ENCODE measurements around the gene SUPT6H. TPM values are rescaled to one million over a fixed set of nuclear protein-coding genes. Genes with fewer than 3 reads are reported as not detected.

The SUPT6H gene
- total RNA-seq, 5 donors from 2014 or later (not counting 1 experiment from before 2014, with no cell fraction given), result 89.2 to 129 (median 95.7) TPM

DNA sequence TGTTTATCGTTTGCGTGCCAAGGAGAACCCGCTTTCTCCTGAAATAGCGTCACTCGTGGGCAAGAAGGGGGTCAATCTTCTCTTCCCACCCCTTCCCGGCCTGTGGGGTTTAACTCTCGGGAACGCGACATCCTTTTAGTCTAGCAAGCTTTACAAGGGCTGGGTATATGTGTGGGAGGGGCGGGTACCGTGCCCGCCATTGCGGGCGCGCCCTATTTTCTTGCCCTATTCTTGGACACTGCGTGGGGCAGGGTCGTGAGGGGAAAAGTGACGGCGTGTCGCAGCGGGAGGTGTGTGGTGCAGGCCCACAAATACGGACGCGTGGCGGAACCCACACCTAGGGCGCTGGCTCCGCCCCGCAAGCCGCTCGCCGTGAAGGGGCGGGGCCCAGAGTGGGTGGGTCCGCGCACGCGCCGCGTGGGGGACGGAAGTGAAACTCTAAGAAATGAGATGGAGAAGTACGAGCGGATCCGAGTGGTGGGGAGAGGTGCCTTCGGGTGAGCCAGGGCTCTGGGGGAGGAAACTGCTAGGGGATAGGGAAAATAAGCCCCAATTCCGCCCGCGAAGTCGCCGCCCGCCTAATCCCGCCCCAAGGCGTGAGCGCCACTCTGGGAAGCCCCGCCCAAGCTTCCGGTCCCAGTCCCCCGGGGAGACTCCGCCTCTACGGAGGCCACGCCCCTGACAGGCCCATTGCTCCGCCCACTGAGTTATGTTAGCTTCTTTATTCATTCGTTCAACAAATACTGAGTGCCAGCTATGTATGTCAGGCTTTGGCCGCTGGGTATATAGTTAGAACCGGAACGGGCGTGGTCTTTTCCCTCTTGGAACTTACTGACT is 66.6 kb downstream of the SUPT6H start, which contains the start of gene NEK8:
TSS of gene NEK8 (plus strand) at position 425 of the 837 bp plus-strand sequence. CDS start at position 451, 26 bp downstream.
- Histone ChIP-seq H3K4me3 (ENCODE audit: control insufficient read depth in 1 of 2, extremely low read depth in 1 of 2, low read length in 1 of 2) (peak within 1 kb of the TSS; percentile 86 to 87), H3K36me3 (ENCODE audit: control insufficient read depth in 2 of 2, extremely low read depth in 1 of 2, insufficient read depth in 1 of 2, low read length in 1 of 2) (peaks cover 9 to 14% of the 10 kb centered on the region in 2 donors), H3K9me3 (no peaks in the 10 kb centered on the region), H3K4me1 (ENCODE audit: control insufficient read depth in 1 of 2, extremely low read depth in 1 of 2, insufficient read depth in 2 of 2, low read length in 2 of 2) (peaks cover 13 to 43% of the 10 kb centered on the region in 2 experiments), H3K27ac (ENCODE audit: low read length) (peak within 1 kb of the TSS; percentile 100), H3K27me3 (replicated peaks in 1 of 2; ENCODE audit: control insufficient read depth in 2 of 2, extremely low read depth in 1 of 2, insufficient read depth in 2 of 2, low read length in 1 of 2) (no peaks in the 10 kb centered on the region)
- ChIA-PET CTCF (interaction anchor here (0.5 to 4.2 kb wide), 20 partner anchors 9 to 1453 kb away, joined by 3 to 197 read pairs (median 4); partner anchors contain the start of genes FAM222B (in 1 of the 2), PHF12 (in 1 of the 2), RPL23A (in 1 of the 2) and TRAF4 (in 1 of the 2)), POLR2A (interaction anchor here (1.0 to 1.5 kb wide), 5 partner anchors 9 to 22 kb away, joined by 3 to 4 read pairs (median 3); no protein-coding TSS in a partner anchor)
- ATAC-seq (replicated peaks in 1 of 4), result peak; percentile 71 to 75 (median 72)
- DNase-seq, result peak; percentile 89 to 99 (median 95)
- Mint-ChIP-seq H3K9me3 (no peaks in the 10 kb centered on the region), H3K27ac (peak within 1 kb of the TSS; percentile 96 to 99), H3K4me3 (peak within 1 kb of the TSS; percentile 93 to 100 (median 95)), H3K36me3 (peaks cover 8% of the 10 kb centered on the region), H3K27me3 (no peaks in the 10 kb centered on the region), H3K4me1 (peaks cover 33 to 52% (median 40%) of the 10 kb centered on the region in 3 donors)
- WGBS (ENCODE audit: insufficient coverage), result under 1% methylated on average over 49 of the region's 64 CpGs

GRCh38 chr17:28729950-28730330 is 67.9 kb downstream of the SUPT6H start:
- no peaks in the 10 kb centered on the region for H3K27me3 ChIP-seq (replicated peaks in 1 of 2; ENCODE audit: control insufficient read depth in 2 of 2, extremely low read depth in 1 of 2, insufficient read depth in 2 of 2, low read length in 1 of 2)
- DNase-seq, result no peak
- no peak overlapping the region for H3K4me3 ChIP-seq (ENCODE audit: control insufficient read depth in 1 of 2, extremely low read depth in 1 of 2, low read length in 1 of 2)
- no peaks in the 10 kb centered on the region for H3K9me3 ChIP-seq
- Mint-ChIP-seq H3K9me3 (no peaks in the 10 kb centered on the region), H3K4me3 (no peak overlapping the region), H3K4me1 (peaks cover 26 to 39% (median 31%) of the 10 kb centered on the region in 3 donors), H3K27ac (no peak overlapping the region), H3K36me3 (peaks cover 4% of the 10 kb centered on the region), H3K27me3 (no peaks in the 10 kb centered on the region)
- peaks cover 13 to 41% of the 10 kb centered on the region in 2 experiments for H3K4me1 ChIP-seq (ENCODE audit: control insufficient read depth in 1 of 2, extremely low read depth in 1 of 2, insufficient read depth in 2 of 2, low read length in 2 of 2)
- H3K27ac ChIP-seq (ENCODE audit: low read length), result no peak overlapping the region
- POLR2A ChIA-PET, result interaction anchor here in 1 of 2 donors (0.6 to 0.8 kb wide), 2 partner anchors 20 to 108 kb away, joined by 5 to 10 read pairs; no protein-coding TSS in a partner anchor
- H3K36me3 ChIP-seq (ENCODE audit: control insufficient read depth in 2 of 2, extremely low read depth in 1 of 2, insufficient read depth in 1 of 2, low read length in 1 of 2), result peaks cover 0 to under 1% of the 10 kb centered on the region in 2 donors
- 82% methylated on average over 10 of the region's 11 CpGs for WGBS (ENCODE audit: insufficient coverage)
- no peak for ATAC-seq (replicated peaks in 1 of 4)
- CTCF ChIA-PET, result interaction anchor here (0.5 to 4.2 kb wide), 4 partner anchors 18 to 361 kb away, joined by 3 to 197 read pairs (median 20); partner anchors contain the start of gene TRAF4 (in 1 of the 2)

- no peak overlapping the region for H3K4me3 Mint-ChIP-seq
- ChIA-PET POLR2A (no interaction called here), CTCF (no interaction called here)
- no peak overlapping the region for H3K4me3 ChIP-seq (ENCODE audit: control insufficient read depth in 1 of 2, extremely low read depth in 1 of 2, low read length in 1 of 2)
- H3K9me3 ChIP-seq, result no peaks in the 10 kb centered on the region
- no peak for DNase-seq
- peaks cover 6 to 17% of the 10 kb centered on the region in 2 experiments for H3K4me1 ChIP-seq (ENCODE audit: control insufficient read depth in 1 of 2, extremely low read depth in 1 of 2, insufficient read depth in 2 of 2, low read length in 2 of 2)
- no peaks in the 10 kb centered on the region for H3K36me3 ChIP-seq (ENCODE audit: control insufficient read depth in 2 of 2, extremely low read depth in 1 of 2, insufficient read depth in 1 of 2, low read length in 1 of 2)
- no peak overlapping the region for H3K27ac Mint-ChIP-seq
- H3K9me3 Mint-ChIP-seq, result no peaks in the 10 kb centered on the region
- H3K27me3 ChIP-seq (replicated peaks in 1 of 2; ENCODE audit: control insufficient read depth in 2 of 2, extremely low read depth in 1 of 2, insufficient read depth in 2 of 2, low read length in 1 of 2), result no peaks in the 10 kb centered on the region
- H3K27me3 Mint-ChIP-seq, result no peaks in the 10 kb centered on the region
- H3K4me1 Mint-ChIP-seq, result peaks cover 11 to 16% (median 15%) of the 10 kb centered on the region in 3 donors
- peaks cover 5% of the 10 kb centered on the region for H3K36me3 Mint-ChIP-seq
- H3K27ac ChIP-seq (ENCODE audit: low read length), result no peak overlapping the region
- no CpG with 5 or more reads among the region's 1 CpG for WGBS (ENCODE audit: insufficient coverage)
- ATAC-seq (replicated peaks in 1 of 4), result no peak
Measured at GRCh38 chr17:28733346-28733745, 71.3 kb downstream of the SUPT6H start.

GRCh38 chr17:28734712-28735241 is 72.8 kb downstream of the SUPT6H start:
- peak in 1 of 4 experiments; percentile 27 for ATAC-seq (replicated peaks in 1 of 4)
- CTCF ChIA-PET, result interaction anchor here in 1 of 2 donors (0.6 kb wide), 1 partner anchor 188 kb away, joined by 5 read pairs; no protein-coding TSS in a partner anchor
- no peaks in the 10 kb centered on the region for H3K27me3 ChIP-seq (replicated peaks in 1 of 2; ENCODE audit: control insufficient read depth in 2 of 2, extremely low read depth in 1 of 2, insufficient read depth in 2 of 2, low read length in 1 of 2)
- Mint-ChIP-seq H3K27me3 (no peaks in the 10 kb centered on the region), H3K9me3 (no peaks in the 10 kb centered on the region), H3K4me3 (no peak overlapping the region), H3K36me3 (peaks cover 5% of the 10 kb centered on the region), H3K4me1 (peaks cover 12 to 17% (median 16%) of the 10 kb centered on the region in 3 donors), H3K27ac (no peak overlapping the region)
- peaks cover 8 to 20% of the 10 kb centered on the region in 2 experiments for H3K4me1 ChIP-seq (ENCODE audit: control insufficient read depth in 1 of 2, extremely low read depth in 1 of 2, insufficient read depth in 2 of 2, low read length in 2 of 2)
- no peak overlapping the region for H3K27ac ChIP-seq (ENCODE audit: low read length)
- 90% methylated on average over 10 of the region's 10 CpGs for WGBS (ENCODE audit: insufficient coverage)
- POLR2A ChIA-PET, result no interaction called here
- no peak overlapping the region for H3K4me3 ChIP-seq (ENCODE audit: control insufficient read depth in 1 of 2, extremely low read depth in 1 of 2, low read length in 1 of 2)
- H3K9me3 ChIP-seq, result no peaks in the 10 kb centered on the region
- H3K36me3 ChIP-seq (ENCODE audit: control insufficient read depth in 2 of 2, extremely low read depth in 1 of 2, insufficient read depth in 1 of 2, low read length in 1 of 2), result no peaks in the 10 kb centered on the region
- DNase-seq, result no peak

- Mint-ChIP-seq H3K27ac (no peak overlapping the region), H3K4me3 (no peak overlapping the region), H3K4me1 (peaks cover 10 to 15% (median 15%) of the 10 kb centered on the region in 3 donors), H3K27me3 (no peaks in the 10 kb centered on the region), H3K36me3 (peaks cover 5% of the 10 kb centered on the region), H3K9me3 (no peaks in the 10 kb centered on the region)
- ATAC-seq (replicated peaks in 1 of 4) (no peak), DNase-seq (no peak)
- Histone ChIP-seq H3K27ac (ENCODE audit: low read length) (no peak overlapping the region), H3K4me1 (ENCODE audit: control insufficient read depth in 1 of 2, extremely low read depth in 1 of 2, insufficient read depth in 2 of 2, low read length in 2 of 2) (peaks cover 8 to 20% of the 10 kb centered on the region in 2 experiments), H3K4me3 (ENCODE audit: control insufficient read depth in 1 of 2, extremely low read depth in 1 of 2, low read length in 1 of 2) (no peak overlapping the region), H3K9me3 (no peaks in the 10 kb centered on the region), H3K27me3 (replicated peaks in 1 of 2; ENCODE audit: control insufficient read depth in 2 of 2, extremely low read depth in 1 of 2, insufficient read depth in 2 of 2, low read length in 1 of 2) (no peaks in the 10 kb centered on the region), H3K36me3 (ENCODE audit: control insufficient read depth in 2 of 2, extremely low read depth in 1 of 2, insufficient read depth in 1 of 2, low read length in 1 of 2) (no peaks in the 10 kb centered on the region)
- ChIA-PET POLR2A (interaction anchor here in 1 of 2 donors (0.6 kb wide), 1 partner anchor 22 kb away, joined by 3 read pairs; no protein-coding TSS in a partner anchor), CTCF (interaction anchor here in 1 of 2 donors (0.6 to 0.9 kb wide), 2 partner anchors 29 to 188 kb away, joined by 3 to 5 read pairs; no protein-coding TSS in a partner anchor)
- 94% methylated on average over 4 of the region's 5 CpGs for WGBS (ENCODE audit: insufficient coverage)
Measured at GRCh38 chr17:28735242-28735722, 73.3 kb downstream of the SUPT6H start.
